IMR-90 (cell line): ENCODE results near the gene CYP17A1. TPM values are rescaled to one million over a fixed set of nuclear protein-coding genes. Genes with fewer than 3 reads are reported as not detected.

Experiments used
- ATAC-seq: fragments of 200-7000 bp; cut with Tn5 transposase; 2 replicates; pipeline ENCODE4 v1.9.1; 2020; ENCODE audit warnings: low read depth, mild to moderate bottlenecking, moderate library complexity
- BruUV-seq: library from RNA; stranded (reverse); fragments of 400-500 nt; replicated peaks from 2 replicates; lab custom pipeline; 2021; lab: Mats Ljungman, UMichigan
- CTCF ChIA-PET: fragments of 300-600 bp; formaldehyde crosslinking; extraction: SDS; loops from one replicate; lab custom pipeline; 2021; ENCODE audit warnings: antibody characterized with exemption; lab: Yijun Ruan, JAX
- POLR2A ChIA-PET: fragments of 300-600 bp; sonication (Branson Sonifier 250); formaldehyde crosslinking; loops from one replicate; lab custom pipeline; 2022; ENCODE audit warnings: antibody characterized with exemption; ENCODE audit not compliant: unreplicated experiment; lab: Charles Lee
- DNase-seq: peaks from one replicate; pipeline ENCODE4 v3.0.0; 2013
- H2AFZ ChIP-seq: replicated peaks from 2 replicates; pipeline ENCODE3; 2013; ENCODE audit warnings: low read length, mild to moderate bottlenecking; ENCODE audit not compliant: poor library complexity
- H2AK5ac ChIP-seq: 2 replicates; pipeline ENCODE4 v1.6.1; 2013; ENCODE audit warnings: low read depth, low read length, inconsistent platforms
- H2AK9ac ChIP-seq: replicated peaks from 2 replicates; pipeline ENCODE3; 2013; ENCODE audit warnings: mild to moderate bottlenecking, low read depth, low read length, moderate library complexity; ENCODE audit not compliant: poor library complexity
- H2BK120ac ChIP-seq: 2 replicates; pipeline ENCODE4 v1.6.1; 2013; ENCODE audit warnings: low read depth, low read length, inconsistent platforms
- H2BK15ac ChIP-seq: 3 replicates; pipeline ENCODE4 v1.6.1; 2013; ENCODE audit warnings: low read depth, low read length, inconsistent platforms
- H2BK20ac ChIP-seq: 2 replicates; pipeline ENCODE4 v1.6.1; 2013; ENCODE audit warnings: low read depth, mild to moderate bottlenecking, inconsistent platforms, low read length, moderate library complexity
- H2BK5ac ChIP-seq: 2 replicates; pipeline ENCODE4 v1.6.1; 2013; ENCODE audit warnings: mild to moderate bottlenecking, low read depth, low read length, inconsistent platforms; ENCODE audit not compliant: poor library complexity, severe bottlenecking
- H3K14ac ChIP-seq: replicated peaks from 2 replicates; pipeline ENCODE4 v1.6.1; 2013; ENCODE audit warnings: low read depth, low read length, inconsistent platforms
- H3K18ac ChIP-seq: 2 replicates; pipeline ENCODE4 v1.6.1; 2013; ENCODE audit warnings: low read depth, low read length, control low read depth
- H3K23ac ChIP-seq: 2 replicates; pipeline ENCODE4 v1.6.1; 2013; ENCODE audit warnings: low read depth, low read length, inconsistent platforms
- H3K27ac ChIP-seq: 2 replicates; pipeline ENCODE4 v1.5.1; 2013; ENCODE audit warnings: mild to moderate bottlenecking, control low read depth, low read length; ENCODE audit not compliant: insufficient read depth
- H3K27me3 ChIP-seq: 2 replicates; pipeline ENCODE4 v1.6.1; 2013; ENCODE audit warnings: low read length; ENCODE audit not compliant: control insufficient read depth, insufficient read depth
- H3K36me3 ChIP-seq: 2 replicates; pipeline ENCODE4 v1.6.1; 2013; ENCODE audit warnings: low read length, mixed read lengths; ENCODE audit not compliant: control insufficient read depth, insufficient read depth
- H3K4ac ChIP-seq: 2 replicates; pipeline ENCODE4 v1.6.1; 2013; ENCODE audit warnings: low read depth, low read length, inconsistent platforms
- H3K4me1 ChIP-seq: 2 replicates; pipeline ENCODE4 v1.6.1; 2013; ENCODE audit warnings: low read length, mixed read lengths; ENCODE audit not compliant: control insufficient read depth, insufficient read depth
- H3K4me2 ChIP-seq: 2 replicates; pipeline ENCODE4 v1.6.1; 2013; ENCODE audit warnings: low read depth, mild to moderate bottlenecking, control low read depth, low read length, moderate library complexity
- H3K4me3 ChIP-seq: 2 replicates; pipeline ENCODE4 v1.5.1; 2013; ENCODE audit warnings: low read depth, mild to moderate bottlenecking, control low read depth, low read length, moderate library complexity; ENCODE audit not compliant: insufficient read depth
- H3K56ac ChIP-seq: 2 replicates; pipeline ENCODE4 v1.6.1; 2013; ENCODE audit warnings: low read length, inconsistent platforms; ENCODE audit not compliant: insufficient read depth; ENCODE audit errors: extremely low read depth
- H3K79me1 ChIP-seq, 2 experiments: 2 replicates each; pipeline ENCODE4 v1.6.1; 2013; ENCODE audit warnings: low read length in 2 of 2, inconsistent platforms in 1 of 2, low read depth in 1 of 2
- H3K9ac ChIP-seq: 2 replicates; pipeline ENCODE4 v1.6.1; 2013; ENCODE audit warnings: low read depth, low read length, control low read depth
- H3K9me1 ChIP-seq: 2 replicates; pipeline ENCODE4 v1.6.1; 2013; ENCODE audit warnings: low read length, inconsistent platforms; ENCODE audit not compliant: insufficient read depth
- H3K9me3 ChIP-seq: 2 replicates; pipeline ENCODE4 v1.6.1; 2013; ENCODE audit warnings: low read length; ENCODE audit not compliant: control insufficient read depth, insufficient read depth
- H4K20me1 ChIP-seq: 2 replicates; pipeline ENCODE4 v1.6.1; 2013; ENCODE audit warnings: low read length, inconsistent platforms; ENCODE audit not compliant: insufficient read depth
- H4K5ac ChIP-seq: 2 replicates; pipeline ENCODE4 v1.6.1; 2013; ENCODE audit warnings: mild to moderate bottlenecking, low read depth, low read length, control low read depth
- H4K8ac ChIP-seq, 2 experiments: 2 replicates each; pipeline ENCODE4 v1.6.1; 2013; ENCODE audit warnings: low read depth in 2 of 2, low read length in 2 of 2, control low read depth in 1 of 2, inconsistent platforms in 1 of 2
- H4K91ac ChIP-seq: 2 replicates; pipeline ENCODE4 v1.6.1; 2013; ENCODE audit warnings: low read depth, low read length, inconsistent platforms; ENCODE audit not compliant: insufficient read depth
- CEBPB ChIP-seq: IDR thresholded peaks from 2 replicates; pipeline ENCODE4 v1.6.1; 2012; ENCODE audit warnings: low read depth, low read length, improper control_type of control experiment
- ELK1 ChIP-seq: fragments of 150-350 bp; IDR thresholded peaks from 2 replicates; pipeline ENCODE4 v1.6.1; 2016; ENCODE audit warnings: low read depth, mild to moderate bottlenecking, low read length, moderate library complexity, borderline replicate concordance
- MAFK ChIP-seq: IDR thresholded peaks from 2 replicates; pipeline ENCODE4 v1.6.1; 2012; ENCODE audit warnings: low read depth, low read length, improper control_type of control experiment
- MAZ ChIP-seq: IDR thresholded peaks from 2 replicates; pipeline ENCODE4 v1.6.1; 2012; ENCODE audit warnings: low read depth, mild to moderate bottlenecking, low read length, improper control_type of control experiment, moderate library complexity, borderline replicate concordance
- MXI1 ChIP-seq: IDR thresholded peaks from 2 replicates; pipeline ENCODE4 v1.6.1; 2012; ENCODE audit warnings: low read depth, mild to moderate bottlenecking, low read length, moderate library complexity, borderline replicate concordance
- NFE2L2 ChIP-seq: fragments of 150-350 bp; IDR thresholded peaks from 2 replicates; pipeline ENCODE4 v1.6.1; 2016; ENCODE audit warnings: low read depth, mild to moderate bottlenecking, low read length
- POLR2A ChIP-seq: IDR thresholded peaks from 2 replicates; pipeline ENCODE4 v1.6.1; 2012; ENCODE audit warnings: mild to moderate bottlenecking, low read depth, low read length
- RAD21 ChIP-seq: IDR thresholded peaks from 2 replicates; pipeline ENCODE4 v1.6.1; 2012; ENCODE audit warnings: low read length, improper control_type of control experiment
- RCOR1 ChIP-seq: IDR thresholded peaks from 2 replicates; pipeline ENCODE4 v1.6.1; 2012; ENCODE audit warnings: mild to moderate bottlenecking, low read length, improper control_type of control experiment; ENCODE audit not compliant: insufficient replicate concordance
- RFX5 ChIP-seq: IDR thresholded peaks from 2 replicates; pipeline ENCODE4 v1.8.0; 2012; ENCODE audit warnings: low read depth, mild to moderate bottlenecking, low read length, moderate library complexity
- SMC3 ChIP-seq: fragments of 150-350 bp; IDR thresholded peaks from 2 replicates; pipeline ENCODE4 v1.6.1; 2016; ENCODE audit warnings: low read depth, mild to moderate bottlenecking, antibody characterized with exemption, low read length, moderate library complexity
- USF2 ChIP-seq: fragments of 150-350 bp; IDR thresholded peaks from 2 replicates; pipeline ENCODE4 v1.6.1; 2017; ENCODE audit warnings: mild to moderate bottlenecking, antibody characterized with exemption, low read length, low read depth
- WGBS, 2 experiments: methylation state at CpG; one replicate each; pipeline versions ENCODE4 v1.1.5 to v1.1.7; 2013; ENCODE audit warnings: missing lambda C conversion rate in 2 of 2; ENCODE audit not compliant: insufficient read length in 1 of 2; ENCODE audit errors: extremely low coverage in 2 of 2; 5-methylcytosine and 5-hydroxymethylcytosine counted together
- dilution Hi-C: fragments of 300-500 bp; cut with HindIII; formaldehyde crosslinking; loops from one replicate; pipeline ENCODE4 v1.14.3; 2018; ENCODE audit warnings: low sequenced_read_pairs; ENCODE audit not compliant: unreplicated experiment
- in situ Hi-C: fragments of 300-500 bp; cut with MboI; formaldehyde crosslinking; loops from 3 replicates; pipeline ENCODE4 v1.14.3; 2019; ENCODE audit warnings: low sequenced_read_pairs, inconsistent platforms, mixed read lengths
- intact Hi-C: fragments of 100-400 bp; cut with micrococcal nuclease; formaldehyde crosslinking; loops from 2 replicates; pipeline ENCODE4 v1.10.0; 2022
- polyA plus RNA-seq, 3 experiments: library from polyadenylated mRNA; depleted of rRNA; stranded (reverse); fragments of >200 nt; gene quantifications; 2 replicates each; pipeline ENCODE4 v1.2.3, GENCODE V29; 2012; ENCODE audit warnings: low replicate concordance in 1 of 3
- total RNA-seq: library from RNA; depleted of rRNA; stranded (reverse); fragments of >200 nt; gene quantifications from 2 replicates; pipeline ENCODE4 v1.2.3, GENCODE V29; 2012

CYP17A1 gene
- total and polyA plus RNA-seq, 2 of the 4 experiments (the other 2 are of a cell fraction), result not detected

- ChIA-PET CTCF (interaction anchor here (0.6 kb wide), 1 partner anchor 192 kb away, joined by 8 read pairs; no protein-coding TSS in a partner anchor), POLR2A (no interaction called here)
- Histone ChIP-seq H3K9me3 (no peaks in the 10 kb centered on the region), H2BK5ac (no peak overlapping the region), H2AK9ac (no peak overlapping the region), H3K14ac (no peak overlapping the region), H3K4me2 (no peak overlapping the region), H3K36me3 (peaks cover 24% of the 10 kb centered on the region), H4K5ac (no peak overlapping the region), H3K79me1 (peaks cover 0 to 23% of the 10 kb centered on the region in 2 experiments; a peak in 2 of 4 replicates), H3K23ac (no peak overlapping the region), H2BK20ac (no peak overlapping the region; the same call in 1 of the 2 replicates), H3K18ac (no peak overlapping the region), H3K27me3 (no peaks in the 10 kb centered on the region), H2AK5ac (peak overlapping the region; percentile 38; the same call in 1 of the 2 replicates), H3K9me1 (peaks cover 29% of the 10 kb centered on the region), H2BK120ac (no peak overlapping the region), H4K20me1 (no peaks in the 10 kb centered on the region), H4K8ac (peak overlapping the region; percentile 29 to 81; a peak in 2 of 4 replicates), H3K56ac (no peak overlapping the region), H4K91ac (no peak overlapping the region), H2BK15ac (0 out of 3 replicates have a peak overlapping the region, but pooled peaks have one; percentile 34), H3K4me3 (no peak overlapping the region), H3K4me1 (peaks cover 27% of the 10 kb centered on the region), H2AFZ (no peak overlapping the region), H3K9ac (no peak overlapping the region), H3K27ac (no peak overlapping the region), H3K4ac (no peak overlapping the region)
- no TSS peak for BruUV-seq
- no peak for DNase-seq
- WGBS, 2 experiments, result 80% methylated on average over 1 of the region's 4 CpGs; no CpG with 5 or more reads in 1 of the 2 experiments
- intact Hi-C loops (no loop called here), dilution Hi-C loops (no loop called here), in situ Hi-C loops (no loop called here)
- ATAC-seq, result no peak
- no peak for TF ChIP-seq ELK1
- no peak for TF ChIP-seq USF2
- no peak for TF ChIP-seq CEBPB
- TF ChIP-seq RFX5, result no peak
- no peak for TF ChIP-seq MAZ
- no peak for TF ChIP-seq SMC3
- TF ChIP-seq MXI1, result no peak
- TF ChIP-seq NFE2L2, result no peak
- no peak for TF ChIP-seq RCOR1
- TF ChIP-seq POLR2A, result no peak
- TF ChIP-seq RAD21, result no peak
- TF ChIP-seq MAFK, result no peak
Observed at GRCh38 chr10:102817175-102817574, 20.0 kb downstream of the CYP17A1 start.
